Activated T-helper 2 cell treated with anti-CD3 and anti-CD28 coated beads, Interferon-gamma antibody, Interleukin-2, Interleukin-4, amounts not matched to agents 10 μg/mL and 5 μg/mL and 100 μg/mL, durations not matched to agents 14 hours and 24 hours and 36 hours (primary cell): ENCODE results near the gene NEURL4. TPM values are rescaled to one million over a fixed set of nuclear protein-coding genes. Genes with fewer than 3 reads are reported as not detected.

ENCODE experiments used
- DNase-seq: peaks from one replicate; pipeline ENCODE4 v3.0.0; 2021; ENCODE audit warnings: low spot score
- H3K27ac Mint-ChIP-seq: one replicate; pipeline ENCODE4 v1.8.0; 2021; ENCODE audit warnings: mixed read lengths
- H3K27me3 Mint-ChIP-seq: one replicate; pipeline ENCODE4 v1.8.0; 2021; ENCODE audit warnings: low read depth, mixed read lengths
- H3K36me3 Mint-ChIP-seq: one replicate; pipeline ENCODE4 v1.8.0; 2021; ENCODE audit warnings: low read depth, mixed read lengths
- H3K4me1 Mint-ChIP-seq: one replicate; pipeline ENCODE4 v1.8.0; 2021; ENCODE audit warnings: low read depth, mixed read lengths
- H3K4me3 Mint-ChIP-seq: one replicate; pipeline ENCODE4 v1.8.0; 2021; ENCODE audit warnings: low read depth, mild to moderate bottlenecking, moderate library complexity, mixed read lengths
- H3K9me3 Mint-ChIP-seq: one replicate; pipeline ENCODE4 v1.8.0; 2021; ENCODE audit warnings: mixed read lengths
- intact Hi-C: fragments of 100-400 bp; cut with micrococcal nuclease; formaldehyde crosslinking; loops from one replicate; pipeline ENCODE4 v1.15.1; 2023
- total RNA-seq: library from RNA; stranded (reverse); gene quantifications from 2 replicates; pipeline ENCODE4 v1.2.3, GENCODE V29; 2022

NEURL4 gene
- total RNA-seq, 1 donor from 2014 or later: 47.7 TPM

DNA sequence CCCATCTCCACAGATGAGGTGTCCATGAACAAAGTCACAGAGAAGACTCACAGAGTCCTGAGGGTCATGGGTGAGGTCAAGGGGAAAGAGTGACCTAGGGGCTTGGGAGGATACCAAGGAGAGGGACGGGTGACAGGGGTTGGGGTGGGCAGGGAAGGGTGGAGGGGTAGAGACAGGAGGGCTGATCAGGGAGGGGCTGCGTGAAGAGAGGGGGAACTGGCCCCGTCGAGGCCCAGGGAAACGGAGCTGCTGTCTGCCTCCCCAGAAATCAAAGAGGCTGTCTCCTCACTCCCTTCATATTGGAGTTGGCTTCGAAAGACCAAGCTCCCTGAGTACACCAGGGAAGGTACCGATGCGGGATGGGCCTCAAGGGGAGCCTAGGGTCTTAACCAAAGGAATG is 26.4 kb upstream of the NEURL4 start:
- peaks cover 21% of the 10 kb centered on the region for H3K4me1 Mint-ChIP-seq
- no peaks in the 10 kb centered on the region for H3K27me3 Mint-ChIP-seq
- H3K4me3 Mint-ChIP-seq: no peak overlapping the region
- intact Hi-C loops: no loop called here
- peaks cover 18% of the 10 kb centered on the region for H3K36me3 Mint-ChIP-seq
- H3K27ac Mint-ChIP-seq: no peak overlapping the region
- H3K9me3 Mint-ChIP-seq: no peaks in the 10 kb centered on the region
- no peak for DNase-seq

DNA sequence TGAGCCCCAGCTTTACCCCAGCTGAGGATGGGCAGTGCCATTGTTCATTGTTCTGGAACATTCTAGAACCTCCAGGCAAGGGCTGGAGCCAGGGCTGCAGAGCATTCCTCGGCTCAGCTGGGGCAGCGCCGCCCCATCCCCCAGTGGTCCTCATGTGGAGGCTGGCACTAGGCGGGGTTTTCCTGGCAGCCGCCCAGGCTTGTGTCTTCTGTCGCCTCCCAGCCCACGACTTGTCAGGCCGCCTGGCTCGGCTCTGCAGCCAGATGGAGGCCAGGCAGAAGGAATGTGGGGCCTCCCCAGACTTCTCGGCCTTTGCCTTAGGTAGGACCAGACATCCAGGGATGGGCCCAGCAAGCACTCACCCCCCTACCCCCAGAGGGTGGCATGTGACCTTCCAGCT is 25.9 kb upstream of the NEURL4 start, which contains the start of gene TMEM95:
Gene TMEM95 (plus strand): TSS at position 104 of the 400 bp plus-strand sequence. CDS start 49 bp downstream, at position 153.
- Mint-ChIP-seq H3K27me3 (no peaks in the 10 kb centered on the region), H3K4me3 (peak within 1 kb of the TSS; percentile 33), H3K36me3 (peaks cover 22% of the 10 kb centered on the region), H3K4me1 (peaks cover 21% of the 10 kb centered on the region), H3K9me3 (no peaks in the 10 kb centered on the region), H3K27ac (peak within 1 kb of the TSS; percentile 64)
- no peak for DNase-seq
- intact Hi-C loops: no loop called here

DNA sequence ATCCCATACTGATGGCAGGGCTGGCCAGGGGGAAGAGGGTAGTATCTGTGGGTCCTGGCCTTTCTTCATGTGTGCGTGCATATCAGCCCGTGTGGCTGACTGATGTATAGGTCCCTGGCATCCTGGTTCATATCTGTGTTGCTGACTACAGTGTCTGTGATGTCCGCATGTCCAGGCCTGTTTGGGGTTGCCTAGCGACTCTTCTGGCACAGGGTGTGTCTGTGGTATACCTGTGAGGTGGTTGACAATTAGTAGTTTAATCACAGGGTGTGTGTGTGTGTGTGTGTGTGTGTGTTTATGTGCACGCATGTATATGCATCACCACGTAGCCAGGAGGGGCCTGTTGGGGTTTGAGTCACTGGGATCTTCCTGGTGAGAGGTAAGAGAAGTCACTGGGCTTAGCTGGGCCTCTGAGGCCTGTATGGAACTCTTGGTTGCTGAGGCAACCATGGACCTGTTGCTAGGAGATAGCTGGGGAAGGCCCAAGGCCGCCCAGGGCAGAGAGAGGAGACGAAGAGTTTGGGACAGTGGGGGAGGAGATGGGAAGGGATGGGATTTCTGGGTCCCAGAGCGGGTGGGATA is 25.2 kb upstream of the NEURL4 start:
- H3K36me3 Mint-ChIP-seq: peaks cover 28% of the 10 kb centered on the region
- H3K27me3 Mint-ChIP-seq: no peaks in the 10 kb centered on the region
- H3K9me3 Mint-ChIP-seq: no peaks in the 10 kb centered on the region
- DNase-seq: no peak
- intact Hi-C loops: loop anchor here (5.0 kb wide), 3 partner anchors 38 to 333 kb away; partner anchors contain the start of genes PLSCR3, TP53 and WRAP53
- peak overlapping the region; percentile 64 for H3K27ac Mint-ChIP-seq
- peak overlapping the region; percentile 33 for H3K4me3 Mint-ChIP-seq
- H3K4me1 Mint-ChIP-seq: peaks cover 26% of the 10 kb centered on the region

DNA sequence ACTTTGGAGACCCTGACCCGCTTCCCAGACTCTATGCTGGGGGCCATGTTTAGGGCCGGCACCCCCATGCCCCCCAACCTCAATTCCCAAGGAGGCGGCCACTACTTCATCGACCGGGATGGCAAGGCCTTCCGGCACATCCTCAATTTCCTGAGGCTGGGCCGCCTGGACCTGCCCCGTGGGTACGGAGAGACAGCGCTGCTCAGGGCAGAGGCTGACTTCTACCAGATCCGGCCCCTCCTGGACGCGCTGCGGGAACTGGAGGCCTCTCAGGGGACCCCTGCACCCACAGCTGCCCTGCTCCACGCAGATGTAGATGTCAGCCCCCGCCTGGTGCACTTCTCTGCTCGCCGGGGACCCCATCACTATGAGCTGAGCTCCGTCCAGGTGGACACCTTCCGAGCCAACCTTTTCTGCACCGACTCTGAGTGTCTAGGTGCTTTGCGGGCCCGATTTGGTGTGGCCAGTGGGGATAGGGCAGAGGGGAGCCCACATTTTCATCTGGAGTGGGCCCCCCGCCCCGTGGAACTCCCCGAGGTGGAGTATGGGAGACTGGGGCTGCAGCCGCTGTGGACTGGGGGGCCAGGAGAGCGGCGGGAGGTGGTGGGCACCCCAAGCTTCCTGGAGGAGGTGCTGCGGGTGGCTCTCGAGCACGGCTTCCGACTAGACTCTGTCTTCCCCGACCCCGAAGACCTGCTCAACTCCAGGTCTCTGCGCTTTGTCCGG is 23.9 kb upstream of the NEURL4 start:
- H3K36me3 Mint-ChIP-seq: peaks cover 39% of the 10 kb centered on the region
- peak overlapping the region; percentile 87 for H3K27ac Mint-ChIP-seq
- H3K4me1 Mint-ChIP-seq: peaks cover 28% of the 10 kb centered on the region
- no peaks in the 10 kb centered on the region for H3K27me3 Mint-ChIP-seq
- peak overlapping the region; percentile 90 for H3K4me3 Mint-ChIP-seq
- no peaks in the 10 kb centered on the region for H3K9me3 Mint-ChIP-seq
- no peak for DNase-seq
- intact Hi-C loops: loop anchor here (5.0 kb wide), 3 partner anchors 39 to 334 kb away; partner anchors contain the start of genes PLSCR3, TP53 and WRAP53

DNA sequence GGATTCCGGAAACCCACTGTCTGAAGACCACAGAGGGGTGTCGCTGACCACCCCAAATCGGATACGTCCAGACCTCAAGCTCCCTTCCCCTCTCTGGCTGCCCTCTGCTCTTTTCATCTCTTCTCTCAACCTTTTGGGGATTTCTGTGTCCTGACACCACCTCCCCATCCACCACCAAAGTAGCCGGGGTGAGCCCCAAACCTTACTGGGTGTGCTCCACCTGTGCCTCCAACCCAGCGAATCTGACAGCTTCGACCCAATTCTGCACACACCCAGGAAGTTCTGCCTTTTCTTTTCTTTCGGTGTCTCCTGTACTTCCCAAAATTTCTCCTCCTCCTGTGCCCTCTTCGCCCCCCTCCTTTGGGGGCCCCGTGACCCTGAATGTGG is 23.4 kb upstream of the NEURL4 start:
- Mint-ChIP-seq H3K36me3 (peaks cover 45% of the 10 kb centered on the region), H3K9me3 (no peaks in the 10 kb centered on the region), H3K27ac (peak overlapping the region; percentile 87), H3K27me3 (no peaks in the 10 kb centered on the region), H3K4me1 (peaks cover 28% of the 10 kb centered on the region), H3K4me3 (peak overlapping the region; percentile 90)
- no peak for DNase-seq
- intact Hi-C loops: loop anchor here (5.0 kb wide), 3 partner anchors 40 to 335 kb away; partner anchors contain the start of genes PLSCR3, TP53 and WRAP53

DNA sequence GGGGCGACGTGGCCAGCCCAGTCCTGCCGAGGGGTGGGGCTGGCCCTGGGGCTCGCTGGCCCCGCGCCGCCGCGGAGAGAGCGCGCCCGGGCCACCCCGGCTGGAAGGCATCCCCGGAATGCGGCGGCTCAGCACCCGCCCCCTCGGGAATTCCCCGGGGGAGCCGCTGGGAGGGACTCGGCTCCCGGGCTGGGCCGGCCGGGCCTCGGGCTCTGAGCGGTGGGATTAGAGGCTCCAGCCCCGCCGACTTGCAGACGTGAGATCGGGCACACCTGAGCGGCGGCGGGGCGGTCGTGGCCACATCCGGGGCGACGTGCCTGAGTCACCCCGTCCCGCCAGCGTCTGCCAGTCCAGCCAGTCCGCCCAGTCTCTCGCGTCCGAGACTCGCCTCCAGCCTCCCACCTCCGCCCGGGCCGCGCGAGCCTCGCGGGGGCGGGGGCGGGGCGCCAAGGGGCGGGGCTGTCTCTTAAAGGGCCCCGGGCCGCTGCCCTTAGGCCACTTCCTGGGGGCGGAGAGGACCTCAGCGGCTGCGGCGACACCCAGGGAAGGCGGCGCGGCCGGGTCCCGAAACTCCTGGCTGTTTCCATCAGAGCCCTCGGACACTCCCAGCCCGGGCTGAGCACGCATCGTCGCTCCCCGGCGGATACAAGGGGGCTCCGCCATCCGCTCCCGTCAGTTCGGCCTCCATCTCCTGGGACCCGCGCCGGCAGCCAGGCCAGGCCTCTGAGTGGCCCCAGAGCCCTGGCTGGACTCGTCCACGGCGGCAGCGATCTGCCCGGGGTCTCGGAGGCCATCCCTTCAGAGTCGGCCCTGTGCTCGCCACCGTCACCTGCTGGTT is 22.7 kb upstream of the NEURL4 start, which contains the start of gene KCTD11:
Gene KCTD11 (plus strand): TSS at position 498 of the 838 bp plus-strand sequence.
- DNase-seq: peak; percentile 74
- Mint-ChIP-seq H3K27me3 (no peaks in the 10 kb centered on the region), H3K9me3 (no peaks in the 10 kb centered on the region), H3K4me1 (peaks cover 32% of the 10 kb centered on the region), H3K27ac (peak within 1 kb of the TSS; percentile 87), H3K4me3 (peak within 1 kb of the TSS; percentile 90), H3K36me3 (peaks cover 50% of the 10 kb centered on the region)
- intact Hi-C loops: loop anchor here (2.0 to 5.0 kb wide), 4 partner anchors 15 to 335 kb away; partner anchors contain the start of genes ACAP1, PLSCR3, TP53 and WRAP53

DNA sequence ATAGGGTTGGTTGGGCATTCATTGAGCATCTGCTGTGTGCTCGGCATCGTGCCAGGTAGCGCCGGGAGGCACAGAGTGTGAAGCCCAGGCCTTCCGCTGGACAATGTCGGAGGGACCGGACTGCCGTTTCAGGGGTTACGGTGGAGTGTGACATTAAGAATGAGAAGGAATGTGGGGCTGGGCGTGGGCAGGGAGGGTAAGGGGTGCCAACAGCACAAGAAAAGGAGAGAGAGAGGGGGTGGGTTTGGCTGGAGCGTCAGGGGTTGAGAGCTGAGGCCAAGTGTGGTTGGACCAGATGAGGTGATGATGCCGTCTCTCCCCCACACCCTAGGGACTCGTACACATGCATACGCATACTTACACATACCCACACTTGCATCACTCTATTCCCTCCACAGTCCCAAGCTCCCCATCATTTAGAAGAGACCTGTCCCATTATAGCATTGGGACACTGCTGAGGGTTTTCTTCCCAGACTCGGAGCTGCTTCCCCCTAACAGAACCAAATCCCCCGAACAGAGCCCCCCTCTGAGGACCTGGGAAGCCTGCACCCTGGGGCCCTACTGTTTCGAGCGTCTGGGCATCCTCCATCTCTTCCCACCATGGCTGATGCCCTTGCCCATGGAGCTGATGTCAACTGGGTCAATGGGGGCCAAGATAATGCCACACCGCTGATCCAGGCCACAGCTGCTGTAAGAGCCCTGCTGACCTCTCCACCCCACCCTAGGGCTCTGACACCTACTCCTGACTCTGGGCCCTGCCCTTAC is 19.5 kb upstream of the NEURL4 start:
- Mint-ChIP-seq H3K4me1 (peaks cover 21% of the 10 kb centered on the region), H3K27me3 (no peaks in the 10 kb centered on the region), H3K36me3 (peaks cover 75% of the 10 kb centered on the region), H3K27ac (peak overlapping the region; percentile 63), H3K9me3 (no peaks in the 10 kb centered on the region), H3K4me3 (no peak overlapping the region)
- intact Hi-C loops: no loop called here
- DNase-seq: no peak

DNA sequence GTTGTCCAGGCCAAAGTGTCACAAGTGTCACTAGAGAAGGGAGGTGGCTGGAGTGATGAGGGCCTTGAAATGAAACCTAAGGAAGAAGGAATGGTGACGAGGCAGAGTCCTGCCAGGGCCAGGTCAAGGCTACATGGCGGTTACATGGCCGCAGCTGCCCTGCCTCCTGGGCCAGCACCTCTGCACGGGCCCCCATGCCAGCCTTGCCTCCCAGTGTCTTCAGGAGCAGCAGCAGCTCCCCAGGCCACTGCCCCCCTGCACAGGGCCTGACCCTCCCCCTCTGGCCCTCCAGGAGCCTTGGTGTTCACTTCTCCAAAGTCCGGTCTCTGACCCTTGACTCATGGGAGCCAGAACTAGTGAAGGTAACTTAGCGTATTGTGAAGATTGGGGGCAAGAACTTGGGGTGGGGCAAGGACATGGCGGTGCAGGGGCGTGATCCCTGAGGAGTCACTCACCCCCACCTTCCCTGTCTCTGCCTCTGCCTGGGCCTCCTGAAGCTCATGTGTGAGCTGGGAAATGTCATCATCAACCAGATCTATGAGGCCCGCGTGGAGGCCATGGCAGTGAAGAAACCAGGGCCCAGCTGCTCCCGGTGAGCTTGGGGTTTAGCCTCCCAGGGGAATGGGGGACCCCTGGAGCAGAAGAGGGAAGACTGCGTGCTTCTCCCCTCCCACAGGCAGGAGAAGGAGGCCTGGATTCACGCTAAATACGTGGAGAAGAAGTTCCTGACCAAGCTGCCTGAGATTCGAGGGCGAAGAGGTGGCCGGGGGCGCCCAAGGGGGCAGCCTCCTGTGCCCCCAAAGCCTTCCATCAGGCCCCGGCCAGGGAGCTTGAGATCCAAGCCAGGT is 18.7 kb upstream of the NEURL4 start:
- Mint-ChIP-seq H3K36me3 (peaks cover 80% of the 10 kb centered on the region), H3K9me3 (no peaks in the 10 kb centered on the region), H3K27me3 (no peaks in the 10 kb centered on the region), H3K27ac (no peak overlapping the region), H3K4me3 (no peak overlapping the region), H3K4me1 (peaks cover 19% of the 10 kb centered on the region)
- no peak for DNase-seq
- intact Hi-C loops: no loop called here

DNA sequence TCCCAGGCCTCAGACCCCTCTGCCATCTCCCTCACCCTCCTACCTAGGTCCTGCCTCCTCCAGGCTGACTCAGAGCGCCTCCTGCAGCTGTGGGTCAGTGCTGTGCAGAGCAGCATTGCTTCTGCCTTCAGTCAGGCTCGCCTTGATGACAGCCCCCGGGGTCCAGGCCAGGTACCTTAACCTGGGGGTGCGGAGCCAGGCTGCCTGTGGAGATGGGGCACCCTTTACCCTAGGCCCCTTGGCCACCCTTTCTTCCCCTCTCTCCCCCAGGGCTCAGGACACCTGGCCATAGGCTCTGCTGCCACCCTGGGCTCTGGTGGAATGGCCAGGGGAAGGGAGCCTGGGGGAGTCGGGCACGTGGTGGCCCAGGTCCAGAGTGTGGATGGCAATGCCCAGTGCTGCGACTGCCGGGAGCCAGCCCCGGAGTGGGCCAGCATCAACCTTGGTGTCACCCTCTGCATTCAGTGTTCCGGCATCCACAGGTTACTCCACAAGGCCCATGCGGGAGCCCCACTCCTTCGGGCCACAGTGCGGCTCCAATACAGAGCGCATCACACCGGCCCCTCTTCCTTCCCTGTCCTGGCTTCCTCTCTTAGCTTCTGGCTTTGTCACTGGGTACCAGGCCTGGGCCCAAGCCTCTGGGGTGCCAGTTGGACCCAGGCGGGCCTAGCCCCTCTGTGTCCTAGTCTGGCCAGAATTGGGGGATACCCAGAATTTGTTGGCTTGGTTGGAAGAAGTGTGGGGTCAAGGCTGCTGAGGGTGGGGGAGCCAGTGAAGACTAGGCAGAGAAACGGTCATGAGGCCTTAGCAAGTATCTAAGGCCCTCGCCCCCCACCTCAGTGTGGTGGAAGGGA is 17.9 kb upstream of the NEURL4 start:
- H3K4me1 Mint-ChIP-seq: peaks cover 14% of the 10 kb centered on the region
- peaks cover 77% of the 10 kb centered on the region for H3K36me3 Mint-ChIP-seq
- no peak for DNase-seq
- intact Hi-C loops: no loop called here
- no peaks in the 10 kb centered on the region for H3K27me3 Mint-ChIP-seq
- no peaks in the 10 kb centered on the region for H3K9me3 Mint-ChIP-seq
- H3K27ac Mint-ChIP-seq: no peak overlapping the region
- no peak overlapping the region for H3K4me3 Mint-ChIP-seq

DNA sequence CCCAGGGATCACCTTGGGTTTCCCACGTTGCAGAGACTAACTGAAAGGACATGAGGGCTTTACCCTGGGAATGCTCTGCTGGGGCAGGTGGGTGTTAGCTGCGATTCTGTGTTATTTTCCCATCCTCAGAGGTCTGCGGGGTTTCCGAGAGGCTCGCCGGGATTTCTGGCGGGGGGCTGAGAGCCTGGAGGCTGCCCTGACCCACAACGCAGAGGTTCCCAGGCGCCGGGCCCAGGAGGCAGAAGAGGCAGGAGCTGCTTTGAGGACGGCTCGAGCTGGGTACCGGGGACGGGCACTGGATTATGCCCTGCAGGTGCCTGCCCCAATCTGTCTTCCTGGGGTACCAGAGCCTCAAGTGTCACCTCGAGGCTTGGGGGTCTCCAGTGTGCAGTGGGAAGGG is 14.1 kb upstream of the NEURL4 start:
- Mint-ChIP-seq H3K27me3 (no peaks in the 10 kb centered on the region), H3K4me3 (no peak overlapping the region), H3K9me3 (no peaks in the 10 kb centered on the region), H3K36me3 (peaks cover 75% of the 10 kb centered on the region), H3K27ac (no peak overlapping the region), H3K4me1 (peaks cover 16% of the 10 kb centered on the region)
- intact Hi-C loops: no loop called here
- DNase-seq: no peak

DNA sequence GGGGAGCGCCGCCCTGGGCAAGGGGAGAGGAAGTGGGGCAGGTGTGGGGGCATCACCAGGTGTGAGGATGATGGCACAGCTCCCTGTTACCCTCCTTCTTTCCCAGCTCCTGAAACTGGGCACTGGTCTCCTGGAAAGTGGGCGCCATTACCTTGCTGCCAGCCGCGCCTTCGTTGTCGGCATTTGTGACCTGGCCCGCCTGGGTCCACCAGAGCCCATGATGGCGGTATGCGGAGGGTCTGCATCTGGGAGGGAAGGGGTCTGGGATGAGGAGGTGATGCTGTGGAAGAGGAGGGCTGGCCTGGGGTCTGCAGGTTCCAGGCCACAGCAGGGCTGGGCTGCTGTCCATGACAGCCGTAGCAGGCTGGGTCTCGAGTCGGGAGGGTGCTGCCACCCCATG is 12.7 kb upstream of the NEURL4 start:
- Mint-ChIP-seq H3K27ac (no peak overlapping the region), H3K4me1 (peaks cover 19% of the 10 kb centered on the region), H3K9me3 (no peaks in the 10 kb centered on the region), H3K36me3 (peaks cover 74% of the 10 kb centered on the region), H3K27me3 (no peaks in the 10 kb centered on the region), H3K4me3 (no peak overlapping the region)
- no peak for DNase-seq
- intact Hi-C loops: no loop called here
